Suprapubic skin (tissue), 4 donors: ENCODE results near the gene PCNT. TPM values are rescaled to one million over a fixed set of nuclear protein-coding genes. Genes with fewer than 3 reads are reported as not detected.

Source experiments
- DNase-seq, 2 donors: peaks; one replicate each; pipeline ENCODE4 v3.0.0-alpha.2; 2019; ENCODE audit warnings: low spot score in 2 of 2
- H3K27ac ChIP-seq: fragments of 200-600 bp; sonication (generic); one replicate; pipeline ENCODE4 v1.5.1; 2019
- H3K27me3 ChIP-seq: fragments of 200-600 bp; sonication (generic); one replicate; pipeline ENCODE4 v1.5.1; 2019
- H3K36me3 ChIP-seq: fragments of 200-600 bp; sonication (generic); one replicate; pipeline ENCODE4 v1.5.1; 2019
- H3K4me1 ChIP-seq: fragments of 200-600 bp; sonication (generic); one replicate; pipeline ENCODE4 v1.5.1; 2019
- H3K4me3 ChIP-seq: fragments of 200-600 bp; sonication (generic); one replicate; pipeline ENCODE4 v1.5.1; 2019; ENCODE audit warnings: mild to moderate bottlenecking
- H3K9me3 ChIP-seq: fragments of 200-600 bp; sonication (generic); one replicate; pipeline ENCODE4 v1.5.1; 2019
- CTCF ChIP-seq, 2 donors: fragments of 200-600 bp in 1 of 2; fragments of 450-650 bp in 1 of 2; sonication (generic) in 1 of 2; IDR thresholded peaks; one replicate each; pipeline ENCODE4 v1.5.1; 2016 to 2019; ENCODE audit warnings: antibody characterized with exemption in 2 of 2, mild to moderate bottlenecking in 1 of 2, moderate library complexity in 1 of 2
- EP300 ChIP-seq: sonication (generic); formaldehyde crosslinking; IDR thresholded peaks from one replicate; pipeline ENCODE4 v1.6.1; 2017; ENCODE audit warnings: antibody characterized with exemption
- POLR2A ChIP-seq, 2 donors: fragments of 450-650 bp; IDR thresholded peaks; one replicate each; pipeline ENCODE4 v1.6.1; 2017; ENCODE audit warnings: antibody characterized with exemption in 2 of 2, mild to moderate bottlenecking in 2 of 2, moderate library complexity in 2 of 2
- POLR2AphosphoS5 ChIP-seq, 3 donors: sonication (generic); formaldehyde crosslinking; IDR thresholded peaks; one replicate each; pipeline ENCODE4 v1.6.1; 2017; ENCODE audit warnings: antibody characterized with exemption in 3 of 3
- WGBS: methylation state at CpG from one replicate; pipeline ENCODE4 v1.1.5; 2018; 5-methylcytosine and 5-hydroxymethylcytosine counted together
- total RNA-seq, 4 donors: library from RNA; depleted of rRNA; stranded (reverse); fragments of >200 nt; gene quantifications; one replicate each; pipeline ENCODE4 v1.1.0, GENCODE V29; 2016

PCNT gene
- total RNA-seq, 4 donors from 2014 or later: 27.4 to 65.2 (median 47.0) TPM

GRCh38 chr21:46329796-46330195, 5.8 kb downstream of the PCNT start:
- H3K27me3 ChIP-seq: no peaks in the 10 kb centered on the region
- 92% methylated on average over 2 of the region's 2 CpGs for WGBS
- H3K4me3 ChIP-seq: no peak overlapping the region
- peaks cover 28% of the 10 kb centered on the region for H3K36me3 ChIP-seq
- no peaks in the 10 kb centered on the region for H3K9me3 ChIP-seq
- no peak overlapping the region for H3K27ac ChIP-seq
- no peak for TF ChIP-seq CTCF (IDR thresholded peaks at IDR 0.05)
- no peak for TF ChIP-seq POLR2A (IDR thresholded peaks at IDR 0.05)
- no peak for TF ChIP-seq EP300
- no peak for TF ChIP-seq POLR2AphosphoS5 (IDR thresholded peaks at IDR 0.05)
- DNase-seq: no peak
- peaks cover 13% of the 10 kb centered on the region for H3K4me1 ChIP-seq

GRCh38 chr21:46334351-46335140, 10.6 kb downstream of the PCNT start:
- Histone ChIP-seq H3K27ac (no peak overlapping the region), H3K27me3 (no peaks in the 10 kb centered on the region), H3K9me3 (no peaks in the 10 kb centered on the region), H3K36me3 (peaks cover 59% of the 10 kb centered on the region), H3K4me1 (no peaks in the 10 kb centered on the region), H3K4me3 (no peak overlapping the region)
- no peak for DNase-seq
- 92% methylated on average over 12 of the region's 12 CpGs for whole genome bisulfite sequencing
- TF ChIP-seq POLR2A (IDR thresholded peaks at IDR 0.05): no peak
- TF ChIP-seq EP300: no peak
- no peak for TF ChIP-seq POLR2AphosphoS5 (IDR thresholded peaks at IDR 0.05)
- TF ChIP-seq CTCF (IDR thresholded peaks at IDR 0.05): no peak

- DNase-seq: no peak
- 98% methylated on average over 3 of the region's 3 CpGs for WGBS
- H3K27me3 ChIP-seq: no peaks in the 10 kb centered on the region
- H3K4me3 ChIP-seq: no peak overlapping the region
- no peak overlapping the region for H3K27ac ChIP-seq
- no peaks in the 10 kb centered on the region for H3K4me1 ChIP-seq
- peaks cover 60% of the 10 kb centered on the region for H3K36me3 ChIP-seq
- no peaks in the 10 kb centered on the region for H3K9me3 ChIP-seq
- TF ChIP-seq EP300: no peak
- TF ChIP-seq POLR2AphosphoS5 (IDR thresholded peaks at IDR 0.05): no peak
- no peak for TF ChIP-seq POLR2A (IDR thresholded peaks at IDR 0.05)
- no peak for TF ChIP-seq CTCF (IDR thresholded peaks at IDR 0.05)
Observed at GRCh38 chr21:46336603-46337002, 12.6 kb downstream of the PCNT start.

GRCh38 chr21:46340998-46341397, 17.0 kb downstream of the PCNT start:
- WGBS: 91% methylated on average over 8 of the region's 8 CpGs
- peaks cover 68% of the 10 kb centered on the region for H3K36me3 ChIP-seq
- TF ChIP-seq POLR2A (IDR thresholded peaks at IDR 0.05): no peak

GRCh38 chr21:46344219-46344915, 20.4 kb downstream of the PCNT start:
- H3K36me3 ChIP-seq: peaks cover 68% of the 10 kb centered on the region
- H3K4me1 ChIP-seq: no peaks in the 10 kb centered on the region
- no peak for TF ChIP-seq POLR2A (IDR thresholded peaks at IDR 0.05)
- TF ChIP-seq EP300: no peak
- no peak for TF ChIP-seq CTCF (IDR thresholded peaks at IDR 0.05)
- TF ChIP-seq POLR2AphosphoS5 (IDR thresholded peaks at IDR 0.05): no peak
- H3K27me3 ChIP-seq: no peaks in the 10 kb centered on the region
- no peak for DNase-seq
- 95% methylated on average over 18 of the region's 20 CpGs for WGBS
- H3K4me3 ChIP-seq: no peak overlapping the region
- H3K27ac ChIP-seq: no peak overlapping the region
- H3K9me3 ChIP-seq: no peaks in the 10 kb centered on the region

More at GRCh38 chr21:46340998-46341397, 17.0 kb downstream of the PCNT start:
- H3K4me1 ChIP-seq: no peaks in the 10 kb centered on the region
- no peak for DNase-seq
- H3K9me3 ChIP-seq: no peaks in the 10 kb centered on the region
- H3K27ac ChIP-seq: no peak overlapping the region
- no peaks in the 10 kb centered on the region for H3K27me3 ChIP-seq
- no peak overlapping the region for H3K4me3 ChIP-seq
